Fibroblast of skin of abdomen (primary cell): ENCODE data around the gene RAD23B.

Source experiments
- DNase-seq: peaks from one replicate; pipeline ENCODE4 v3.0.0-alpha.2; 2013

The RAD23B gene

DNA sequence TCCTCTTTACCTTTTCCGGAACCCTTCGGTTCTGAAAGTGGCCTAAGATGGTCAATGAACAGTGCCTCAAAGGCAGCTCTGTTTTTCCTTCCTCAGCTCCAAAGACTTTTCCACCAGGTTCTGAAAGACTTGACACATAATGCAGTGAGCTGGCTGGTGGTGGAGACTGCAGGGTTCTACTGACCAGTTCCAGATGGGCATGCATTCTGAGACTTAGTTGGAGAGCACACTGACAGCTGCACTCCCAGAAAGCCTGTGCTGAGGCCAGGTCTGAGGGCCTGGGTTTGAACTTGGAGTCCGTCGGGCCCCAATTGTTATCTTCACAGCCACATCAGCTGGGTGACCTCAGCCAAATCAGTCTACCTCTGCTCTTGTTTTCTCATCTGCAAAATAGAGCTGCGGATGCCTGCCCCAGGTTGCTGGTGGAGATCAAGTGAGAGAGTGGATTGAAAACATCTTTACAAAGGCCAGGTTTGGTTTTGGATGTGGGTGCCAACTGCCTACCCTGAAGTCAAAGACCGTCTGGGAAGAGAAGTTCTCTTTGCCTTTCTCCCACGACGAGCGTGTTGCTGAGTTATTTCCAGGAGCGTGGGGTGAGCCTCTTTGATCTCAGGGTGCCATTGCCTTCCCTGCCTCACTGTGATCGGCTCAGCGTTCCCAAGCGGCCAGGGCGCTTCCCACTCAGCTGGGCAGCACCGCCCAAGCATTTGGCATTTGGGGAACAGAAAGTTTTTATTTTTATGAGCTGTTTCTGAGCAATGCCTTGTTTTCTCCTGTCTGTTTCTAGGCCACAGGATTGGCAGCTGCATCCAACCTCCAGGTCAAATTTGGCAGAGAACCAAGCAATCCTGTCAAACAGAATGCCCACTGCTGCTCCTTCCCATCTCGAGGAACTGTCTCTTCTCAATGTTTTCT, 54.9 kb downstream of the RAD23B start:
- DNase-seq: peak; percentile 26

GRCh38 chr9:107338911-107339659, 56.0 kb downstream of the RAD23B start:
- no peak for DNase-seq

DNA sequence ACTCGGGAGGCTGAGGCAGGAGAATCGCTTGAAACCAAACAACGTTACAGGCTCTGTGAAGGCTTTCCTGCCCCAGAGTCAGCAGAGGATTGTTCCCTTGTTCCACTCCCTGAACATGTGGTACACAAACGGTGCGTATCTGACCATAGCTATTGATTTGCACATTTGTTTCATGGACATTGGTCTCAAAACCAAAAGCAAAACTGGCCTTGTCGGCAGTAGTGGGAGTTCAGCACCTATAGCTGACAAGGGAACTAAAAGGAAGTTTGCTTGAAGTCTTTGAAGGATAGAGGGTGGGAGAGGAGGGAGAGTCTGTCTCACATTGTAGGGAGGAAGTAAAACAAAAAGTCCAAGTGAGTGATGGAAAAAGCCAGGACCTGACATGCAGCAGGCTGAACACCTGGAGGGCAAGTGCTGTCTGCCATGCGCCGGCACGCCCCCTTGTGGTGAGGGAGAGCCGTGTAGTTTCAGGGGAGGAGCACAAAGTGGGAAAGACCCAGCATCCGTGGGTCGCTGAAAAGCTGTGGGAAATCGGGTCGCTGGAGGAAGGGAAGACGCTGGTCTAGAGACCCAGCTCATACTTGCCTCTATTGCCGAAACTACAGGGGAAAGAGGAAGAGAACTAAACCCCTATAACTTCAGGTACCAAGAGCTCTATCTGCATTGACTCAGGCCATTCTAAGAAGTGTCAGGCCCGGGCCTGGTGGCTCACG, 58.0 kb downstream of the RAD23B start:
- DNase-seq: peak; percentile 63

DNA sequence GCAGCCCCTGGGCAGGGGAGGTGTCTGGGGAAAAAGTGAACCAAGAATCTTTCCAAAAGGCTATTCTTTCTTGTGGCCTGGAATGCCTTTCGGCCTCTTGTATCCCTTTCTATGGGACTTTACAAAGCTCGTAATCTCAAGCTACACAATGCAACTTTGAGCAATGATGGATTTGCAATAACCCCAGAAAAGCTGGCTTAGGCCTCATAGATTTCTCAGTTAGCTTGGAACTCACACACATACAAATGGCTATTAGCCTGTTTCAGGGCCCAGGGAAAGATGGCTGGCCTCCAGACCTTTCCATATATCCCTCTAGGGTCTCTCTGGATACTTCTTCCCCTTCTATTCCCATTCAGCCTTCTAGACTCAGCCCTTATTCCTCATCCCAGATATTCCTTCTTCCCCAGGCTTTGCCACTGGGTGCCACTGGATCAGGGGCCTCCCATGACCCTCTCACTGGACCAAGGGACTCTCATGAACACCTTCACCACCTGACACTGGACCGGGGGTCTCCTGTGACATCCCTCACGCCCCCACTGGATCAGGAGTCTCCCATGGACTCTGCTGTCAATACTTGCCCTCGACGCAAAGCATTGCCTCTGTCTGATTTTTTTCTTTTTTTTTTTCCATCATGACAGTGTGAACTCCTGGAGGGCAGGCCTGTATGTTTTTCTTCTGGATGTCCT, 59.5 kb downstream of the RAD23B start:
- no peak for DNase-seq

DNA sequence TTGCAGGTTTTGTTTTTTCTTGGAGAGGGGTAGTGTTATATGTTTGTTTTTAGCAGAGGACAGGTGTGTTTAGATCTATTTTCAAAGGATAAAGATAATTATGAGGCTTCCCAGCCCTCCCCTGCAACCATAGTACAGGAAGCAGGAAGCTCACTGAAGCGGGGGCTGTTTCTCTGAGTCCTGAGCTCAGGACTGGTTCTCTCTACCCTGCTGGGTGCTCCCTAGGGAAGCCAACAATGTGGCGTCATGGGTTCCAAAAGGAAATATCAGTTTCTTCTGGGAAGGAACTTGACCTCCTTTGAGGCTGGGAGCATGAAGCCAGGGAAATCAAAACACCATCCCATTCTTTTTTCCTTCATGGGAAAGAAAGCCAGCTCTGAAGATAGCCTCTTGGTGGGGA, 62.2 kb downstream of the RAD23B start:
- no peak for DNase-seq

DNA sequence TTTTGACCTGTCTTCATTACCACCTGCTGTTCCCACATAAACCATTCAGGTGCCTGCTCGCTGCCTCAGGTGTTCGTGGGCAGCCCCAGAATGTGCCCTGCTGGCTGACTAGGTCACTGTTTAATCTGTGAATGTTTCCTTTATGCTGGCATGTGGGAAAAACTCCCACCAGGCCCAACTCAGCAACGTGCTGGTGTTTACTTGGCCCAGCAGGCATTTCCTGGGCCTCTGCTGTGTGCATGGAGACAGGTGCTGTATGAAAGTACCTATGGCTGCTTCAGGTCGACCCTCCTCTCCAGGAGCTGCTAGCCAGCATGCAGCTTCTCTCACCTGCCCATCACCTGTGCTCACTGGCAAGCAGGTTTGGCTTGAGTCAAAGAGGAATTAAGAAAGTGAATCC, 65.8 kb downstream of the RAD23B start:
- DNase-seq: no peak

- no peak for DNase-seq
These were observed 67.4 kb downstream of the RAD23B start for GRCh38 chr9:107350443-107350842.

- DNase-seq: no peak
These were observed 68.4 kb downstream of the RAD23B start for GRCh38 chr9:107351382-107352045.

DNA sequence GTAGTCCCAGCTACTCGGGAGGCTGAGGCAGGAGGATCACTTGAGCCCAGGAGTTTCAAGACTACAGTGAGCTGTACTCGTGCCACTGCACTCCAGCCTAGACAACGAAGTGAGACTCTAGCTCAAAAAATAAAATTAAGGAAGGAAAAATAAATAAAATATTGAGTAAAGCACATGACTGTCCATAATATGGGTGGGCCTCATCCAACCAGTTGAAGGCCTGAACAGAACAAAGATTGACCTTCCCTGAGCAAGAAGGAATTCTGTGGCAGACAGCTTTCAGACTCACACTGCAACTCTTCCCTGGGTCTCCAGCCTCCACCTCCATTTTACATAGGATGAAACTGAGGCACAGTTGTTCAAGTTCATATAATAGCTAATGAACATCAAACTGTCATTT, 72.3 kb downstream of the RAD23B start:
- no peak for DNase-seq

DNA sequence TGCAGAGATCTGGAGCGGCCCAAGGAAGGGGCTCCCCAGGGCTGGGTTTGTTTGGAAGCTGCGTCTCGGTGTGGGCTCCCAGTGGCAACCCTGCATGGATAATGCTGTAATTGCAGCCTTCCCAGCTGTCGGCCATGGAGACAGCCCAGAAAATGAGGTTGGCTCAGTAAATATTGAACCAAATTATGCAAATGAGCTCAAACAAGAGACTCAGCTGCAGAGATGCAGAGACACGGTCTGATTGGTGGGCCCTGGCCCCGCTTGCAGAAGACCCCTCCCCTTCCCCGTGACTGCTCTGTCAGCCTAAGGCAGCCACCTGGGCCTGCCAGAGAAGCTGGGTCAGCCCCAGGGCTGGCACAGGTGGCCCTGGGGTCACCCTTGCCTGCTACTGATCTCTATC, 75.9 kb downstream of the RAD23B start:
- no peak for DNase-seq

- no peak for DNase-seq
These were observed 77.0 kb downstream of the RAD23B start for GRCh38 chr9:107360098-107360497.

DNA sequence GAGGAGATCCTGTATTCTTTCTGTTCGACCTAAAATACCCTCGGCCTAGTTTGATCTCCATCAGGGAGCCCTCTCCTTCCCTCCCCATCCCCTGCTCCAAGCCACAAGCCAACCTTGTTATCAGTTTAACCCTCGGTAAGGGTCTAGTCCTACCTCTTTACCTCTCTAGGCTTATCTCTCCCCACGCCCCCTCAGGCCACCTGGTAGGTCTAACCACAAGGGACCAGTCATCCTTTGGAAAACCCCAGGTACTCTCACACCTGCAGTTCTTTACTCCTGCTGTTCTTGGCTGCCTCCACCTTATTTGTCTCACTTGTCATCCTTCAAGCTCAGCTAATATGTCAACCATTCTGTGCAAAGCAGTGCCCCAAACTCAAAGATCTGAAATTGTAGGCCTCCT, 78.7 kb downstream of the RAD23B start:
- DNase-seq: no peak

DNA sequence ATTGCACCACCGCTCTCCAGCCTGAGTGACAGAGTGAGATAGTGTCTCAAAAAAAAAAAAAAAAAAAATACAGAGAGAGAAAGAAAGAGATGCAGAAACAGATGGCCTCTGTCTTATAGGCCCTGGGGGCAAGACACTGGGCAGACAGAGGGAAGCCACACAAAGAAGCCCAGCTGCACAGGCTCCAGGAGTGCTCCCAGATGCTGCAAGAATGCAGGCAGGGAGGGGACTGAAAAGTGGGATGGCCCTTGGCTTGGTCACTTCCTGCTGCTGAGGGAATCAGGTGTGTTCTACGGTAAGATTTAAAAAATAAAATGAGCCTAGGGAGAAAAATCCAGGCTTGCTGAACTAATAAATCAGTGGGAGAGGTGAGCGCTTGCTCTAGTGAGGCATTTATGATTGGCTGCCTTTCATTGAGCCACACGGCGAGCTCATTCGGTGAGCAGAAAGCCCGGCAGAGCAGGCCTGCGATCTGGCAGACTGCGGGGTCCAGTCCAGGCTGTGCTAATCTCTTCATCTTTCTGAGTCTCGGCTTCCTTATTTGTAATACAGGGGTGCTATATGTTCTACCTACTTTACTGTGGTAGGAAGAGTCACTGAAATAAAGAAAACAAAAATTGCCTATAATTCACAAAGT, 80.6 kb downstream of the RAD23B start:
- DNase-seq: no peak

DNA sequence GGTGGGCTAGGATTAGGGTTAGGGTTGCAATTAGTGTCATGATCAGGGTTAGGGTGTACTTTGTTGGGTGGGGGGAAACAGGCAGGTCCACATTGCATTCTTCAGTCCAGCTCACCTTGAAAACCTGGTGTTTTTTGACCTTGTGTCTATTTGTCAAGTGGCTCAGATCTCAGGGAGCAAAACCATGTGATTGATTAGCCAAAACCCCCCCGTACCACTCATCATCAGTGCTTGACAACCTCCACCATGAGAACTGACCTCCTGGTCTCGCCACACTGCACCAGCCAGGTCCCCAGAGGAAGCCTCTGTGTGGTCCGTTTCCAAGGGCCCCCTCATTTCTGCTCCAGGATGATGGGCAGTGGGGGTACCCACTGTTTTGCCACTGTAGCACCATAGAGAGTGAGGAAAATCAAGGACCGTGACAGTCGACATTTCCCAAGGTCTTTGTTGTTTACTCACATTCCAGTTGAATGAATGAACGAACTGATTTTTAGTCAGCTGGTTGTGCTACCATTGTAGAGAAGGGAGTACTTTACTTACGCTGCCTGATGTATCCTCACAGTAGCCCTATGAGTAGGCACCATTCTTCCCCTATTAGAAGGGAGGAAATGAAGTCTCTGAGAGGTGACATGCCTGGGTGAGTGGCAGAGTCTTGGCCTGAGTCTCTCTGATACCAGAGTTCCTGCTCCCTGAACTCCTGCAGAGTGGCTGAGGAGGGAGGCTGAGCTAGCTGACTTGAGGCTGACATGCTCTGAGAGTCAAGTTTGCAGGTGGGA, 84.8 kb downstream of the RAD23B start:
- no peak for DNase-seq

DNA sequence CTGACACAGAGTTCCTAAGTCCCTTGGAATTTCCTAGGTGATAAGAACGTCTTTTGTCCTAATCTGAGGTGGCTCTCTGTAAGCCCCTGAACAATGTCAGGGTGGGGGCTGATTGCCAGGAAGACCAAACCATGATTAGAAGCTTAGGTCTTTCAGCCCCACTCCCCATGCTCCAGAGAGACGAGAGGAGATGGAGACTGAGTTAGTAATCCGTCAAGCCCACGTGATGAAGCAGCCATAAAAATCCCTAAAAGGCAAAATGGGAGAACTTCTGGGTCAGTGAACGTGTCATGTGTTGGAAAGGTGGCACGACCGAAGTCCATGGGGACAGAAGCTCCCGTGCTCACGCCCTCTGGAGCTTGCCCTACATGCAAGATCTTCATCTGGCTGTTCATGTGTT, 85.6 kb downstream of the RAD23B start:
- no peak for DNase-seq

DNA sequence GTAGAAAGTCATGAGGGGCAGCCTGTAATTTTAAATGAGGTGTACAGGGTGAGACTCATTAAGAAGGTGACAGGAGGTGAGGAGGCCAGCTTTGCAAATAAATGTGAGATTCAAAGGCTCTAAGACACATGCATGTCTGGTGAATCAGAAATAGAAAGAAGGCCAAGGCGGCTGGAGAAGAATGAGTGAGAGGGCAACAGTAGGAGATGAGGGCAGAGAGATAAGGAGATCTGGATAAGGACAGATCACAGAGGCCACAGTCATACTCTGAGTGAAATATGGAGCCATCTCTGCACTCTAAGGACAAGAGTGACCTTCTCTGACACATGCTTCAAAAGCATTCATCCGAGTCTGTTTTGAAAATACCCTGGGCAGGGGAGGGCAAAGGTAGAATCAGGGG, 90.7 kb downstream of the RAD23B start:
- no peak for DNase-seq

DNA sequence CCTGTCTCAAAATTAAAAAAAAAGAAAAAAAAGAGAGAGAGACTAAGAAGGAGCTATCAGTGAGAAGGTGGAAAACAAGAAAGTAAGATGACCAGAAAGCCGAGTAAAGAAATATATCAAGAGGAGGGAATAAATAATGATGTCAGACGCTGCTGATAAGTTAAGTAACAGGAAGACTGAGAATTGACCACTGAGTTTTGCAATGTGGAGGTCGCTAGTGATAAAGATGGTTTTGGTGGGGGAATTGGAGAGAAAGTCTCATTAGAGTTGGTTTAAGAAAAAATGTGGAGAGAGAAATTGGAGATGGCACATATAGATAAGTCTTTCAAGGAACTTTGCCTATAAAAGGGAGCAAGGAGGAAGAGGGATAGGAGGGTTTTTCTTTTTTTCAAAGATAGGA, 91.9 kb downstream of the RAD23B start:
- no peak for DNase-seq

- no peak for DNase-seq
These were observed 92.7 kb downstream of the RAD23B start for GRCh38 chr9:107375651-107376369.

DNA sequence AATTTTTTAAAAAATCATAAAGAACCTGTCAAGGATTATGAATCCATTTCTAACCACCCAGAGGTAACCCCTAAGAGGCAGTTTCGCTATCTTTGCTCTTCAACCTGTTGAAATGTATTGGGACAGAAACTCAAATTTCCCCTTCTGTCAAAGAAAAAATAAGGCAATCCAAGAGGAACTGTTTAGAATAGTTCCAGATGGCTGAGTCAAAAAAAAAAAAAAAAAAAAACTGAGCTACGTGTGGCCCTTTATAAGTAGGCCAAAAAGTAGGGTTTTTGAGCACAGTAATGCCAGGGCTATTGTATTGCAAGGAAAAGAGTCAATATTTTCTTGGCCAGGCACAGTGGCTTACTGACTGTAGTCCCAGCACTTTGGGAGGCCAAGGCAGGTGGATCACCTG, 94.9 kb downstream of the RAD23B start:
- DNase-seq: no peak
